HUES64 (cell line): ENCODE data around the gene MYBPC1.
"Not testable (repeated sequence)": the region's sequence is repeated elsewhere in the genome, so short reads cannot be mapped to it uniquely, and the experiment has no call there.

Source experiments
- H3K27ac ChIP-seq: 2 replicates; pipeline ENCODE4 v1.7.0; 2013; ENCODE audit warnings: low read depth, low read length, inconsistent platforms
- H3K27me3 ChIP-seq: 2 replicates; pipeline ENCODE4 v1.6.1; 2013; ENCODE audit warnings: mild to moderate bottlenecking, low read length; ENCODE audit not compliant: insufficient read depth
- H3K36me3 ChIP-seq: 2 replicates; pipeline ENCODE4 v1.6.1; 2013; ENCODE audit warnings: mild to moderate bottlenecking, low read length; ENCODE audit not compliant: insufficient read depth
- H3K4me1 ChIP-seq: 2 replicates; pipeline ENCODE4 v1.6.1; 2013; ENCODE audit warnings: mild to moderate bottlenecking, low read length, moderate library complexity; ENCODE audit not compliant: insufficient read depth
- H3K4me3 ChIP-seq: 2 replicates; pipeline ENCODE4 v1.5.1; 2013; ENCODE audit warnings: mild to moderate bottlenecking, low read length, moderate library complexity
- H3K9ac ChIP-seq: 2 replicates; pipeline ENCODE4 v1.6.1; 2013; ENCODE audit warnings: mild to moderate bottlenecking, low read depth, low read length
- H3K9me3 ChIP-seq: 2 replicates; pipeline ENCODE4 v1.6.1; 2013; ENCODE audit warnings: low read depth, low read length; ENCODE audit not compliant: insufficient read depth
- WGBS: fragments of 150-250, 120-280 bp; methylation state at CpG from one replicate; pipeline ENCODE4 v1.1.7; 2013; ENCODE audit warnings: missing lambda C conversion rate; 5-methylcytosine and 5-hydroxymethylcytosine counted together

Gene MYBPC1

DNA sequence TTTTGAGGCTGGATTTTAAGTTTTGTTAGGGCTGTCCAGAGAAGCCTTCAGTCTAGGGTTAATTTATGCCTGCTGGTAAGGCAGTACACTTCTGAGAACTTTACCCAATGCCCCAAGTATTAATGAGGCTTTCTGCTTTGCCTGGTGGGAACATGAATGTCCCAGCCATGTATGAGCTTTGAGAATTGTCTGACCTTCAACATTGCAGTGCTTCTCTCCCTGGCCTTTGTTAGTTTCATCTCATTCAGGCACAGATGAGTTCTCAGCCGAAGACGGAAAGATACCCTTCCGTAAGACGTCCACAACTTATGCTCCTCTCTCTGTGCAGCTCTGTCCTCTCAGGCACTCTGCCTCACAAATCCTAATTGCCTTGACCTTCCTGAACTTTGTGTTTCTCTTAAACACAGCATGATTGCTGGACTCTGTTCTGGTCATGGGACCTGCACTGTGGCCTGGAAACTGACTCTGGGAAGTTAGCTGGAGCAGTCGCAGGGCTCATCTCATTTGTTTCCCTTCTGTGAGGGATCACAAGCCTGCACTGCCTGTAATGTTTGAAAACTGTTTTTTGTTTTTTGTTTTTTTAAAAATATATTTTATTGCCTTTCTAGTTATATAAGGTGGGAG, 118.4 kb downstream of the MYBPC1 start:
- no peaks in the 10 kb centered on the region for H3K9me3 ChIP-seq
- no peak overlapping the region for H3K27ac ChIP-seq
- 93% methylated on average over 5 of the region's 5 CpGs for WGBS
- no peaks in the 10 kb centered on the region for H3K27me3 ChIP-seq
- no peaks in the 10 kb centered on the region for H3K4me1 ChIP-seq
- no peaks in the 10 kb centered on the region for H3K36me3 ChIP-seq
- no peak overlapping the region for H3K9ac ChIP-seq
- no peak overlapping the region for H3K4me3 ChIP-seq

GRCh38 chr12:101713930-101714329, 119.2 kb downstream of the MYBPC1 start:
- H3K4me1 ChIP-seq: no peaks in the 10 kb centered on the region
- no peak overlapping the region for H3K9ac ChIP-seq
- no peak overlapping the region for H3K4me3 ChIP-seq
- H3K36me3 ChIP-seq: no peaks in the 10 kb centered on the region
- no peaks in the 10 kb centered on the region for H3K9me3 ChIP-seq
- H3K27ac ChIP-seq: no peak overlapping the region
- no peaks in the 10 kb centered on the region for H3K27me3 ChIP-seq
- 88% methylated on average over 2 of the region's 2 CpGs for WGBS

GRCh38 chr12:101714877-101715444, 120.2 kb downstream of the MYBPC1 start:
- Histone ChIP-seq H3K9me3 (no peaks in the 10 kb centered on the region), H3K4me1 (no peaks in the 10 kb centered on the region), H3K9ac (no peak overlapping the region), H3K27ac (no peak overlapping the region), H3K36me3 (peaks cover 1% of the 10 kb centered on the region; the same call in 1 of the 2 replicates), H3K4me3 (no peak overlapping the region), H3K27me3 (no peaks in the 10 kb centered on the region)
- WGBS: 91% methylated on average over 3 of the region's 3 CpGs

- Histone ChIP-seq H3K36me3 (peaks cover 12% of the 10 kb centered on the region; the same call in 1 of the 2 replicates), H3K9ac (no peak overlapping the region), H3K9me3 (no peaks in the 10 kb centered on the region), H3K27me3 (no peaks in the 10 kb centered on the region), H3K4me3 (no peak overlapping the region), H3K27ac (no peak overlapping the region), H3K4me1 (no peaks in the 10 kb centered on the region)
These were observed 124.8 kb downstream of the MYBPC1 start for GRCh38 chr12:101719566-101719965.

DNA sequence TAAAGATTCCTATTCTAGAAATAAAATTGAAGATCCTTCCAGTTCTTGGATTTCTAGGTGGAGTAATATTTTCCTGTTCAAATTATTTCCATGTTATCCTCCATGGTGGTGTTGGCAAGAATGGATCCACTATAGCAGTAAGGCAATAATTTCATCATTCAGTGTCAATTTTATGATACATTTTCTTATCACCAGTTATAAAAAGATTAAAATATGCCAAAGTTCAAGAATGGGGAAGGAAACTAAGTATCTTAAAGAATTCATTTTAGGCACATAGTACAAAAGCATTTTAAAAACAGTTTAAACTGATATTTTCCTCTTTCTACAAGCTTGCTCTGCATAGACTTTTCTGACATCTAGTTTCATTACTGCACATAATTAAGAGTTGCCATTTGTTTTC, 125.3 kb downstream of the MYBPC1 start:
- peaks cover 14% of the 10 kb centered on the region; the same call in 1 of the 2 replicates for H3K36me3 ChIP-seq
- no peak overlapping the region for H3K27ac ChIP-seq
- no peaks in the 10 kb centered on the region for H3K27me3 ChIP-seq
- H3K9ac ChIP-seq: no peak overlapping the region
- no peak overlapping the region for H3K4me3 ChIP-seq
- H3K4me1 ChIP-seq: no peaks in the 10 kb centered on the region
- H3K9me3 ChIP-seq: no peaks in the 10 kb centered on the region

DNA sequence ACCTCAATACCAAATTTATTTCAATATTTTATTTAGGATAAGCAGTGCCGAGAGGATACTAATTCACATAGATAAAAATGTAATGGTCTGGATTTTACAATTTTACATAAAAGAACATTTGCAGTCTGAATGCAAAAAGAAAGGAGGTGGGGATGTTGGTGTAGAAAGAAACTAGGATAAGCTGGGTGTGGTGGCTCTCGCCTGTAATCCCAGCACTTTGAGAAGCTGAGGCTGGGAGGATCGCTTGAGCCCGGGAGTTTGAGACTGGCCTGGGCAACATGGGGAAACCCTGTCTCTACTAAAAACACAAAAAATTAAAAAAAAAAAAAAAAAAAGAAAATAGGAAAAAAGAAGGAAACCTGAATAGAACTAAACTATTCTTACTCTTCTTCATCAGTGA, 127.6 kb downstream of the MYBPC1 start:
- Histone ChIP-seq H3K36me3 (peaks cover 26% of the 10 kb centered on the region), H3K27ac (no peak overlapping the region), H3K9me3 (no peaks in the 10 kb centered on the region), H3K27me3 (no peaks in the 10 kb centered on the region), H3K4me3 (no peak overlapping the region), H3K4me1 (no peaks in the 10 kb centered on the region), H3K9ac (no peak overlapping the region)
- 92% methylated on average over 3 of the region's 4 CpGs for WGBS

- H3K9me3 ChIP-seq: no peaks in the 10 kb centered on the region
- no peak overlapping the region for H3K9ac ChIP-seq
- no peak overlapping the region for H3K4me3 ChIP-seq
- H3K27ac ChIP-seq: no peak overlapping the region
- no peaks in the 10 kb centered on the region for H3K4me1 ChIP-seq
- peaks cover 26% of the 10 kb centered on the region for H3K36me3 ChIP-seq
- no peaks in the 10 kb centered on the region for H3K27me3 ChIP-seq
These were observed 132.3 kb downstream of the MYBPC1 start for GRCh38 chr12:101727098-101727497.

DNA sequence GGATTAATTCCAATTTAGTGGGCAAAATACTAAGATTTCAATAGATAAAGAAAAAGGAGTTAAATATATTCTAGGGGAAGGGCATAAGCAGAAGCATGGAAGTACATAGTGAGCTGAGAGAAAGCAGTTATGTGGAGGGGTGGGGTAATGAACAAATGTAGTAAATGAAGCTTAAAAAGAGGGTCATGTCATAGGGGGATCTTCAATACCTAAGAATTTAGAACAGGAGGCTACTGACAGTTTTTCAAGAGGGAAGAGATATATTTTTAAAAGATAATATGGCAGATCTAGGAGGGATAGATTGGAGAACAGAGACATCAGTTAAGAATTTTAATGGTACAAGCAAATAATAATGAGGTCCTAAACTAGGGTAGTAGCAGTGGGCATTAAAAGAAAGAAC, 135.1 kb downstream of the MYBPC1 start:
- H3K4me3 ChIP-seq: no peak overlapping the region
- H3K9ac ChIP-seq: no peak overlapping the region
- no peak overlapping the region for H3K27ac ChIP-seq
- no peaks in the 10 kb centered on the region for H3K9me3 ChIP-seq
- H3K27me3 ChIP-seq: no peaks in the 10 kb centered on the region
- H3K4me1 ChIP-seq: no peaks in the 10 kb centered on the region
- H3K36me3 ChIP-seq: peaks cover 22% of the 10 kb centered on the region

- 95% methylated on average over 1 of the region's 1 CpG for WGBS
- no peak overlapping the region for H3K9ac ChIP-seq
- no peaks in the 10 kb centered on the region for H3K27me3 ChIP-seq
- no peaks in the 10 kb centered on the region for H3K4me1 ChIP-seq
- H3K9me3 ChIP-seq: no peaks in the 10 kb centered on the region
- no peak overlapping the region for H3K4me3 ChIP-seq
- H3K36me3 ChIP-seq: peaks cover 8% of the 10 kb centered on the region; the same call in 1 of the 2 replicates
- no peak overlapping the region for H3K27ac ChIP-seq
These were observed 137.5 kb downstream of the MYBPC1 start for GRCh38 chr12:101732318-101732717.

- WGBS: 98% methylated on average over 2 of the region's 2 CpGs
- H3K4me1 ChIP-seq: no peaks in the 10 kb centered on the region
- H3K27ac ChIP-seq: no peak overlapping the region
- H3K9me3 ChIP-seq: no peaks in the 10 kb centered on the region
- H3K4me3 ChIP-seq: no peak overlapping the region
- H3K27me3 ChIP-seq: no peaks in the 10 kb centered on the region
- no peak overlapping the region for H3K9ac ChIP-seq
- H3K36me3 ChIP-seq: peaks cover 8% of the 10 kb centered on the region; the same call in 1 of the 2 replicates
These were observed 138.4 kb downstream of the MYBPC1 start for GRCh38 chr12:101733166-101733565.

DNA sequence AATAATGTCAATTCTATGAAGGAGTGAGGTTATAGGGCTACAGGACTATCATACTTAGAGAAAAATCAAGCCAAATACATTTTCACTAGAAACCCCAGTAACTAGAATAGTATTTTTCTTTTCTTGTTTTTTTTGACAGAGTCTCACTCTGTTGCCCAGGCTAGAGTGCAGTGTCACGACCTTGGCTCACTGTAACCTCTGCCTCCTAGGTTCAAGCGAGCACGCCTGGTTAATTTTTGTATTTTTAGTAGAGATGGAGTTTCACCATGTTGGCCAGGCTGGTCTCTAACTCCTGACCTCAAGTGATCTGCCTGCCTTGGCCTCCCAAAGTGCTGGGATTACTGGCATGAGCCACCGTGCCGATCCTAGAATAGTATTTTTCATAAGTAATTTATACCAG, 139.7 kb downstream of the MYBPC1 start:
- H3K27me3 ChIP-seq, H3K4me1 ChIP-seq, H3K9me3 ChIP-seq, H3K4me3 ChIP-seq, H3K27ac ChIP-seq, H3K36me3 ChIP-seq, H3K9ac ChIP-seq: not testable (repeated sequence)
- 97% methylated on average over 3 of the region's 5 CpGs for WGBS
